HG03039 (cell line): ENCODE data around the gene HSPB1.
"Not testable (repeated sequence)": the region's sequence is repeated elsewhere in the genome, so short reads cannot be mapped to it uniquely, and the experiment has no call there.

Source experiments
- ATAC-seq: cut with Tn5 transposase; IDR thresholded peaks from one replicate; pipeline ENCODE4 v1.9.1; 2021; ENCODE audit warnings: mild to moderate bottlenecking, moderate library complexity; ENCODE audit not compliant: unreplicated experiment

The HSPB1 gene

GRCh38 chr7:76330261-76330660 is 27.8 kb downstream of the HSPB1 start:
- no peak for ATAC-seq

- ATAC-seq: no peak
Measured at GRCh38 chr7:76330673-76331072, 28.2 kb downstream of the HSPB1 start.

- no peak for ATAC-seq
Measured at GRCh38 chr7:76332078-76332477, 29.6 kb downstream of the HSPB1 start.

GRCh38 chr7:76333511-76334101 is 31.1 kb downstream of the HSPB1 start:
- ATAC-seq: no peak

GRCh38 chr7:76334320-76334967 is 32.0 kb downstream of the HSPB1 start:
- no peak for ATAC-seq

- ATAC-seq: not testable (repeated sequence)
Measured at GRCh38 chr7:76335417-76335816, 32.9 kb downstream of the HSPB1 start.

- ATAC-seq: no peak
Measured at GRCh38 chr7:76336094-76336493, 33.6 kb downstream of the HSPB1 start.

GRCh38 chr7:76337147-76337546 is 34.7 kb downstream of the HSPB1 start:
- ATAC-seq: no peak

GRCh38 chr7:76338298-76339084 is 36.0 kb downstream of the HSPB1 start:
- no peak for ATAC-seq

GRCh38 chr7:76340617-76341131 is 38.2 kb downstream of the HSPB1 start:
- ATAC-seq: no peak

- no peak for ATAC-seq
Measured at GRCh38 chr7:76342222-76342621, 39.7 kb downstream of the HSPB1 start.

- no peak for ATAC-seq
Measured at GRCh38 chr7:76343294-76343930, 40.9 kb downstream of the HSPB1 start.

GRCh38 chr7:76343931-76344321 is 41.5 kb downstream of the HSPB1 start:
- no peak for ATAC-seq

- ATAC-seq: no peak
Measured at GRCh38 chr7:76346097-76346496, 43.6 kb downstream of the HSPB1 start.

- ATAC-seq: no peak
Measured at GRCh38 chr7:76346778-76347177, 44.3 kb downstream of the HSPB1 start.

- ATAC-seq: no peak
Measured at GRCh38 chr7:76347710-76348109, 45.2 kb downstream of the HSPB1 start.

GRCh38 chr7:76349313-76349885 is 46.9 kb downstream of the HSPB1 start:
- no peak for ATAC-seq

GRCh38 chr7:76351372-76351771 is 48.9 kb downstream of the HSPB1 start:
- ATAC-seq: no peak

- no peak for ATAC-seq
Measured at GRCh38 chr7:76352193-76352592, 49.7 kb downstream of the HSPB1 start.

- ATAC-seq: no peak
Measured at GRCh38 chr7:76353744-76354143, 51.3 kb downstream of the HSPB1 start.
